Adrenal gland (tissue), 5 donors: ENCODE data around the gene SLC50A1.

Source experiments
- CTCF ChIP-seq, 6 experiments: fragments of 450-650 bp in 4 of 6; fragments of 200-600 bp in 2 of 6; sonication (generic) in 1 of 6; IDR thresholded peaks; 1 replicate in 5 of 6; 2 replicates in 1 of 6; pipeline versions ENCODE4 v1.5.1 to v1.8.0; 2016 to 2021; ENCODE audit warnings: antibody characterized with exemption in 6 of 6, mild to moderate bottlenecking in 2 of 6, moderate library complexity in 1 of 6
- POLR2A ChIP-seq, 2 donors: fragments of 450-650 bp; IDR thresholded peaks; one replicate each; pipeline ENCODE4 v1.6.1; 2017; ENCODE audit warnings: antibody characterized with exemption in 2 of 2, mild to moderate bottlenecking in 2 of 2, moderate library complexity in 1 of 2
- donor health status: DM: no; HTN: no; CAD: no.

DNA sequence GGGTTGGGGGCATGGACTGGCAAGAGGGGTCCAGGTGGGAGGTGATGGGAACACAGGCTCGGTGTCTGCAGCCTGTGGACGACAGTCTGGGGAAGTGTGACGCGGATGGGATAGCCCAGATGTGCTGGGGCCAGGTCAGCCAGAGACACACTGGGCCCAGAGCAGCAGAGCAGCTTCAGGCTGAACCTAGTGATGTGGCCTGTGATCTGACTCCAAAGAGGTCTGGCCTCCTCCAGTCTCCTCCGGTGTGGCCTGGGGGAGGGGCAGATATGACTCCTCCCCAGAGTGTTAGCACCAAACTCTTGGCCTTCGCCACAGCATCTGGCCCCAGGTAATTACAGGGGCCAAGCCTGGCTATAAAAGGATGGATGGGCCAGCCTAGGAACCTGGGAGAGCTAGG, 43.5 kb upstream of the SLC50A1 start:
- TF ChIP-seq POLR2A (IDR thresholded peaks at IDR 0.05) (no peak), CTCF (IDR thresholded peaks at IDR 0.05) (no peak)
